ENCODE results near the gene RAPGEF4.

DNA sequence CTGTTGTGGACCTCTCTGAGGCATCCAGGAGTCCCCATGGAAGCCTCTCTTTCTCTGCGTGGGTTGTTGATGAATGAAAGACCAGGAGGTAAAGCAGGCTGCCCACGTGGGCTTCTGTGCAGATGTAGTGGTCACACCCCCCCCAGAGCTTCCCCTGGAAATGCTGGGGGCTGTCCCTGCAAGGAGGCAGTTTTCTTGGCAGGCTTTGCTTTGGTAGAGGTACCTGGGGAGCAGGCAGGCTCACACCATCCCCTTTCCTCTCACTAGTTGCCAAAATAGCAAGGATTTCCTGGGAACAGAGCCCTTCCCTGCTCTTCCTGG lies 242.4 kb downstream of the RAPGEF4 start:
- no peak for TF ChIP-seq POLR2AphosphoS5 (IDR thresholded peaks at IDR 0.05; ENCODE audit: low read depth, low read length)
- no peak for TF ChIP-seq POLR2A (IDR thresholded peaks at IDR 0.05; ENCODE audit: low read depth, low read length)
